Esophagus squamous epithelium (tissue), 4 donors: ENCODE data around the gene CD68.

Experiments
- POLR2A ChIP-seq, 4 donors: fragments of 450-650 bp; IDR thresholded peaks; one replicate each; pipeline ENCODE4 v1.6.1; 2017; ENCODE audit warnings: antibody characterized with exemption in 4 of 4, mild to moderate bottlenecking in 4 of 4, moderate library complexity in 3 of 4
- TF ChIP-seq, protein P1 (sequence below), 6 experiments: fragments of 450-650 bp in 4 of 6; fragments of 200-600 bp in 2 of 6; sonication (generic) in 2 of 6; IDR thresholded peaks; one replicate each; pipeline ENCODE4 v1.5.1; 2016 to 2019; ENCODE audit warnings: antibody characterized with exemption in 6 of 6, mild to moderate bottlenecking in 4 of 6, moderate library complexity in 4 of 6

DNA sequence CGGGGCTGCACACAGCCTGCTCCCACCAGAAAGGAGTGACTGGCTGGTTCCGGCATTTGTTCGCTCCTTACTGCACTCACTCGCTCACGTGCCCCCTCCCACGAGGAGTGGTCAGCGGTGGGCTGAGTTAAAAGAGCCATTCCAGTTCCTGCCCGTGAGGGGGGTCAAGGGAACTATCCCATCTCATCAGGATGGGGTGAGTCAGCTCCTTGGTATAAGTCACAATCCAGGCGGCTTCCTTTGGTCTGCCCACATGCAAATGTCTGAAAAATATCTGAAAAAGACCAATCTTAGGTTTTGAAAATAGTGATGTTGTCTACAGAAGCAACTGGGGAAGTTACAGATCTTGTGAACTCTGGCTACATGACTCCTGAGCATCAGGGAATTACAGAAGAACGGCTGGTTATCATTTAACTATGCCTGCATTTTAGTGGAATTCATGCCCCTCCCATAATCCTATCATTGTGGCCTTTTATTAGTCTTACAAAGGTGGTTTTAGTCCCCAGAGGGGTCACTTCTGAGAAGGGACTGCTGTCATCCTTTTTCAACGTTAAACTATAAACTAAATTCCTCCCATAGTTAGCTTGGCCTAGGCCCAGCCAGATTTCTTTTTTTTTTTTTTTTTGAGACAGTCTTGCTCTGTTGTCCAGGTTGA is 40.4 kb upstream of the CD68 start:
- no peak for TF ChIP-seq POLR2A (IDR thresholded peaks at IDR 0.05)
- TF ChIP-seq, protein P1, sequence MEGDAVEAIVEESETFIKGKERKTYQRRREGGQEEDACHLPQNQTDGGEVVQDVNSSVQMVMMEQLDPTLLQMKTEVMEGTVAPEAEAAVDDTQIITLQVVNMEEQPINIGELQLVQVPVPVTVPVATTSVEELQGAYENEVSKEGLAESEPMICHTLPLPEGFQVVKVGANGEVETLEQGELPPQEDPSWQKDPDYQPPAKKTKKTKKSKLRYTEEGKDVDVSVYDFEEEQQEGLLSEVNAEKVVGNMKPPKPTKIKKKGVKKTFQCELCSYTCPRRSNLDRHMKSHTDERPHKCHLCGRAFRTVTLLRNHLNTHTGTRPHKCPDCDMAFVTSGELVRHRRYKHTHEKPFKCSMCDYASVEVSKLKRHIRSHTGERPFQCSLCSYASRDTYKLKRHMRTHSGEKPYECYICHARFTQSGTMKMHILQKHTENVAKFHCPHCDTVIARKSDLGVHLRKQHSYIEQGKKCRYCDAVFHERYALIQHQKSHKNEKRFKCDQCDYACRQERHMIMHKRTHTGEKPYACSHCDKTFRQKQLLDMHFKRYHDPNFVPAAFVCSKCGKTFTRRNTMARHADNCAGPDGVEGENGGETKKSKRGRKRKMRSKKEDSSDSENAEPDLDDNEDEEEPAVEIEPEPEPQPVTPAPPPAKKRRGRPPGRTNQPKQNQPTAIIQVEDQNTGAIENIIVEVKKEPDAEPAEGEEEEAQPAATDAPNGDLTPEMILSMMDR (IDR thresholded peaks at IDR 0.05), result no peak
